Measurements from ENCODE around the gene PPARG. TPM values are rescaled to one million over a fixed set of nuclear protein-coding genes. Genes with fewer than 3 reads are reported as not detected.

PPARG gene
- total RNA-seq, 1 experiment from 2014 or later = 0.79 TPM

GRCh38 chr3:12442654-12443501, 154.0 kb downstream of the PPARG start:
- POLR2A ChIA-PET = no interaction called here
- TF ChIP-seq GTF2I (CRISPR knock-in tag; conservative IDR thresholded peaks at IDR 0.05) (no peak), TP53 (CRISPR knock-in tag; IDR thresholded peaks at IDR 0.05) (no peak), USF2 (CRISPR knock-in tag; IDR thresholded peaks at IDR 0.05) (no peak), ZNF512 (CRISPR knock-in tag; IDR thresholded peaks at IDR 0.05; ENCODE audit: borderline replicate concordance) (no peak), E2F1 (CRISPR knock-in tag; IDR thresholded peaks at IDR 0.05) (no peak), SP1 (CRISPR knock-in tag; conservative IDR thresholded peaks at IDR 0.05) (no peak), HMGXB4 (CRISPR knock-in tag; IDR thresholded peaks at IDR 0.05) (no peak), AFF4 (CRISPR knock-in tag; IDR thresholded peaks at IDR 0.05; ENCODE audit: borderline replicate concordance) (no peak), RORB (CRISPR knock-in tag; IDR thresholded peaks at IDR 0.05) (no peak), CREB1 (CRISPR knock-in tag; IDR thresholded peaks at IDR 0.05) (no peak), TCF7 (CRISPR knock-in tag; IDR thresholded peaks at IDR 0.05; ENCODE audit: low read depth) (no peak), FOXJ3 (CRISPR knock-in tag; IDR thresholded peaks at IDR 0.05; ENCODE audit: borderline replicate concordance) (no peak), FOXP1 (CRISPR knock-in tag; IDR thresholded peaks at IDR 0.05; ENCODE audit: borderline replicate concordance) (no peak), ETV6 (CRISPR knock-in tag; IDR thresholded peaks at IDR 0.05) (no peak), CDX4 (CRISPR knock-in tag; IDR thresholded peaks at IDR 0.05; ENCODE audit: borderline replicate concordance) (no peak), E2F4 (CRISPR knock-in tag; IDR thresholded peaks at IDR 0.05; ENCODE audit: borderline replicate concordance, low read depth) (no peak), CTCF (IDR thresholded peaks at IDR 0.05) (no peak), MYBL2 (CRISPR knock-in tag; IDR thresholded peaks at IDR 0.05) (no peak)
- H3K27me3 Mint-ChIP-seq (ENCODE audit: low read depth) = peaks cover 3% of the 10 kb centered on the region
- H3K4me1 Mint-ChIP-seq = peaks cover 20% of the 10 kb centered on the region
- no peak overlapping the region for H3K27ac Mint-ChIP-seq
- DNase-seq (ENCODE audit: low spot score) (no peak), ATAC-seq (no peak)
- CTCF ChIA-PET = no interaction called here
- H3K36me3 Mint-ChIP-seq = no peaks in the 10 kb centered on the region
- H3K9me3 Mint-ChIP-seq = no peaks in the 10 kb centered on the region
- H3K4me3 Mint-ChIP-seq = no peak overlapping the region
